OCI-LY1 (cell line): ENCODE measurements around the gene TRIM28.
A peak's percentile ranks its signal among the peaks of the same experiment; 100 is the strongest.

Experiments used
- H2AFZ ChIP-seq: fragments of 200-600 bp; sonication (generic), shearing (Covaris generic); 2 replicates; pipeline ENCODE4 v1.6.0; 2014; ENCODE audit warnings: antibody characterized with exemption, mild to moderate bottlenecking, low read length
- H3F3A ChIP-seq: fragments of 200-600 bp; sonication (generic), shearing (Covaris generic); 2 replicates; pipeline ENCODE4 v1.6.0; 2014; ENCODE audit warnings: mild to moderate bottlenecking, antibody characterized with exemption, low read length, moderate library complexity; ENCODE audit not compliant: insufficient read depth
- H3K27ac ChIP-seq: fragments of 200-600 bp; sonication (generic); 2 replicates; pipeline ENCODE4 v1.5.1; 2014; ENCODE audit warnings: low read length, mixed run types, mild to moderate bottlenecking, low read depth; ENCODE audit not compliant: poor library complexity, severe bottlenecking
- H3K27me3 ChIP-seq: fragments of 200-600 bp; sonication (generic); 2 replicates; pipeline ENCODE4 v1.6.0; 2014; ENCODE audit warnings: antibody characterized with exemption, mild to moderate bottlenecking, low read length, moderate library complexity; ENCODE audit not compliant: insufficient read depth
- H3K36me3 ChIP-seq: fragments of 200-600 bp; sonication (generic); 2 replicates; pipeline ENCODE4 v1.6.1; 2014; ENCODE audit warnings: mild to moderate bottlenecking, antibody characterized with exemption, low read length, moderate library complexity, mixed read lengths; ENCODE audit not compliant: insufficient read depth
- H3K4me1 ChIP-seq: fragments of 200-600 bp; sonication (generic); 2 replicates; pipeline ENCODE4 v1.5.1; 2014; ENCODE audit warnings: mild to moderate bottlenecking, low read length, moderate library complexity; ENCODE audit not compliant: insufficient read depth, severe bottlenecking
- H3K4me2 ChIP-seq: fragments of 200-600 bp; sonication (generic), shearing (Covaris generic); 2 replicates; pipeline ENCODE4 v1.6.1; 2014; ENCODE audit warnings: low read length
- H3K4me3 ChIP-seq: fragments of 200-600 bp; sonication (generic); 2 replicates; pipeline ENCODE4 v1.5.1; 2014; ENCODE audit warnings: low read length, low read depth, mild to moderate bottlenecking, mixed read lengths; ENCODE audit not compliant: poor library complexity, severe bottlenecking
- H3K79me2 ChIP-seq: fragments of 200-600 bp; shearing (Covaris generic); 2 replicates; pipeline ENCODE4 v1.6.1; 2016; ENCODE audit warnings: mixed run types, low read length, mixed read lengths; ENCODE audit not compliant: insufficient read depth
- H3K9ac ChIP-seq: fragments of 200-600 bp; sonication (generic), shearing (Covaris generic); 2 replicates; pipeline ENCODE4 v1.6.1; 2014; ENCODE audit warnings: mild to moderate bottlenecking, low read length, mixed read lengths
- H3K9me2 ChIP-seq: fragments of 200-600 bp; sonication (generic), shearing (Covaris generic); 2 replicates; pipeline ENCODE4 v1.6.1; 2014; ENCODE audit warnings: low read depth, mild to moderate bottlenecking, low read length, mixed read lengths
- H3K9me3 ChIP-seq: fragments of 200-600 bp; shearing (Covaris generic); 2 replicates; pipeline ENCODE4 v1.6.1; 2014; ENCODE audit warnings: low read length, mixed read lengths
- H4K20me1 ChIP-seq: fragments of 200-600 bp; sonication (generic), shearing (Covaris generic); 2 replicates; pipeline ENCODE4 v1.6.0; 2016; ENCODE audit warnings: mild to moderate bottlenecking, low read length; ENCODE audit not compliant: insufficient read depth
- CTCF ChIP-seq: fragments of 200-600 bp; sonication (generic), shearing (Covaris generic); IDR thresholded peaks from 2 replicates; pipeline ENCODE4 v1.5.1; 2017; ENCODE audit warnings: mild to moderate bottlenecking, antibody characterized with exemption, low read length, moderate library complexity, mixed read lengths
- EZH2 ChIP-seq: fragments of 200-600 bp; sonication (generic), shearing (Covaris generic); IDR thresholded peaks from 2 replicates; pipeline ENCODE4 v1.8.0; 2017; ENCODE audit warnings: borderline replicate concordance, mixed run types, mild to moderate bottlenecking, antibody characterized with exemption, low read length, moderate library complexity, mixed read lengths

TRIM28 gene

GRCh38 chr19:58563823-58564222 lies 20.0 kb downstream of the TRIM28 start:
- no peaks in the 10 kb centered on the region for H4K20me1 ChIP-seq
- peaks cover 45% of the 10 kb centered on the region for H3K4me1 ChIP-seq
- peaks cover 18% of the 10 kb centered on the region for H3F3A ChIP-seq
- no peaks in the 10 kb centered on the region for H3K9me2 ChIP-seq
- no peak overlapping the region; the same call in 1 of the 2 replicates for H3K9ac ChIP-seq
- no peak overlapping the region for H2AFZ ChIP-seq
- peak overlapping the region; percentile 59 for H3K4me3 ChIP-seq
- H3K4me2 ChIP-seq, result peak overlapping the region; percentile 69; the same call in 1 of the 2 replicates
- peaks cover 9% of the 10 kb centered on the region; the same call in 1 of the 2 replicates for H3K36me3 ChIP-seq
- TF ChIP-seq CTCF (no peak), EZH2 (no peak)
- no peaks in the 10 kb centered on the region for H3K9me3 ChIP-seq
- no peaks in the 10 kb centered on the region for H3K79me2 ChIP-seq
- peak overlapping the region; percentile 0 for H3K27ac ChIP-seq
- no peaks in the 10 kb centered on the region for H3K27me3 ChIP-seq

- Histone ChIP-seq H2AFZ (no peak overlapping the region), H3K9me2 (no peaks in the 10 kb centered on the region), H3K9me3 (no peaks in the 10 kb centered on the region), H3K4me3 (no peak overlapping the region), H3K36me3 (peaks cover 26% of the 10 kb centered on the region; the same call in 1 of the 2 replicates), H3K27ac (no peak overlapping the region), H3K4me2 (no peak overlapping the region), H3K4me1 (peaks cover 28% of the 10 kb centered on the region), H3K9ac (no peak overlapping the region), H3K79me2 (no peaks in the 10 kb centered on the region), H3F3A (0 out of 2 replicates have a peak, but pooled peaks cover 5% of the 10 kb centered on the region), H3K27me3 (no peaks in the 10 kb centered on the region), H4K20me1 (no peaks in the 10 kb centered on the region)
- TF ChIP-seq CTCF, result no peak
- no peak for TF ChIP-seq EZH2
Measured at GRCh38 chr19:58566989-58567388, 23.1 kb downstream of the TRIM28 start.

DNA sequence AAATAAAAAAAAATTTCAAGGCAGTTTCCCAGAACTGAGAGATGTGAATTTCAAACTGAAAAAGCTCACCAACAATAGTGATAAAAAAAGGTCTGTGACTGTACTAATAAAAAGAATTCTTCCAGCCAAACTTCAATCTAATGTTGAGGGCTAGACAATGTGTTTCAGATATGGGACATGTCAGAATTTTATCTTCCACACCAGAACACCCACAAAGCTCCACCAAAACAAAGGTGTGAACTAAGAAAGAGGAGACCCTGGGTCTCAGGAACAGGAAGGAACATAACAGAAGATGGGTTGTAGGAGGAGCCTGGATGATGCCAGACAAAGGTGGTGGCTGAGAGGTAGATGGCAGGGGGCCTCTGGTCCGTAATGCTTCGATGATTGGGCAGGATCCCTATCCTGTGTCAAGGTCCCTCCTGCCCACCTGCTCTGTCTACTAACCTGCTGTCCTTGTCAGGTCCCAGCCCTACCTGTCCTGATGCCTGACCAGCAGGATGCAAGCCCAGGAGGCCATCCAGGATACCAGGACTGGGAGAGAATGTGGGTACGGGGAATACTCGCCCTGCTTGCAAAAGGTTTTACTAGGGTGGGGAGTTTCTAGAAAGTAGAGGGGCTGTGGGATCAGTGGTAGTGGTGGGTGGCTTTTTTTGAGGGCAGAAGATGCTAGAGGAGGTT lies 24.7 kb downstream of the TRIM28 start:
- Histone ChIP-seq H3K79me2 (no peaks in the 10 kb centered on the region), H3K9me3 (no peaks in the 10 kb centered on the region), H3K4me3 (no peak overlapping the region), H3K4me2 (no peak overlapping the region), H3F3A (peaks cover 6% of the 10 kb centered on the region; the same call in 1 of the 2 replicates), H2AFZ (no peak overlapping the region), H3K9me2 (no peaks in the 10 kb centered on the region), H3K27me3 (no peaks in the 10 kb centered on the region), H3K36me3 (peaks cover 26% of the 10 kb centered on the region; the same call in 1 of the 2 replicates), H3K4me1 (peaks cover 17% of the 10 kb centered on the region), H3K27ac (no peak overlapping the region), H4K20me1 (no peaks in the 10 kb centered on the region), H3K9ac (no peak overlapping the region)
- TF ChIP-seq EZH2 (no peak), CTCF (no peak)
